ENCODE measurements around the gene PRR5.
A peak's percentile ranks its signal among the peaks of the same experiment; 100 is the strongest.

Gene PRR5

DNA sequence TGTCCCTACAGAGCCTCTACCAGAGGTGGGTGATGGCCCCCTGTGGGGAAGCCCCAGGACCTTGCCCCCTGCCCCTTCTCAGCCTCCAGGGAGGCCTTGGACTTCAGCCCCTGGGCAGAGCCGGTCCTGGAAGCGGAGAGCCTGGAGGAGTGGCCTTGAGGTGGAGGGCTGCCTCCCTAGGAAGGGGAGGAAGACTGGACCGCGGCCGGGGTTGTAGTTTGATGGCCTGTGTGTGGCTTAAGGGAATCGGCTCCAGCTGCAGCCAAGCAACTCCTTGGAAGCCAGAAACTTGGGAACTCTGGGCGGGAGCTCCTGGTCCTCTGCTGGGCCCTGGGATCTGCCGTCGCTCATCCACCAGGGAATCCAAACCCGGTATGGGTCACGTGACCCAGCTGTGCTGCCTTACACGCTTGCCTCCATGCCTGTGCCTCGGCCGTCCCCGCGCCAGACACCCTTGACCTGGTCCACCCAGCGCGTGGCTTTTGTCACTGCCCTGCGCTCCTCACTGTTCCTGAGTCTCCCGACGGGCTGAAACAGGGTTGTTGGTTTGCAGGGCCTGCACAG lies 26.8 kb downstream of the PRR5 start:
- DNase-seq (ENCODE audit: low read depth): no peak
- TF ChIP-seq, protein P1, sequence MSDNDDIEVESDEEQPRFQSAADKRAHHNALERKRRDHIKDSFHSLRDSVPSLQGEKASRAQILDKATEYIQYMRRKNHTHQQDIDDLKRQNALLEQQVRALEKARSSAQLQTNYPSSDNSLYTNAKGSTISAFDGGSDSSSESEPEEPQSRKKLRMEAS (IDR thresholded peaks at IDR 0.05; ENCODE audit: low read depth, low read length): no peak
- TF ChIP-seq, protein P2, sequence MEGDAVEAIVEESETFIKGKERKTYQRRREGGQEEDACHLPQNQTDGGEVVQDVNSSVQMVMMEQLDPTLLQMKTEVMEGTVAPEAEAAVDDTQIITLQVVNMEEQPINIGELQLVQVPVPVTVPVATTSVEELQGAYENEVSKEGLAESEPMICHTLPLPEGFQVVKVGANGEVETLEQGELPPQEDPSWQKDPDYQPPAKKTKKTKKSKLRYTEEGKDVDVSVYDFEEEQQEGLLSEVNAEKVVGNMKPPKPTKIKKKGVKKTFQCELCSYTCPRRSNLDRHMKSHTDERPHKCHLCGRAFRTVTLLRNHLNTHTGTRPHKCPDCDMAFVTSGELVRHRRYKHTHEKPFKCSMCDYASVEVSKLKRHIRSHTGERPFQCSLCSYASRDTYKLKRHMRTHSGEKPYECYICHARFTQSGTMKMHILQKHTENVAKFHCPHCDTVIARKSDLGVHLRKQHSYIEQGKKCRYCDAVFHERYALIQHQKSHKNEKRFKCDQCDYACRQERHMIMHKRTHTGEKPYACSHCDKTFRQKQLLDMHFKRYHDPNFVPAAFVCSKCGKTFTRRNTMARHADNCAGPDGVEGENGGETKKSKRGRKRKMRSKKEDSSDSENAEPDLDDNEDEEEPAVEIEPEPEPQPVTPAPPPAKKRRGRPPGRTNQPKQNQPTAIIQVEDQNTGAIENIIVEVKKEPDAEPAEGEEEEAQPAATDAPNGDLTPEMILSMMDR (IDR thresholded peaks at IDR 0.05; ENCODE audit: low read depth, low read length): no peak
- H3K4me3 ChIP-seq (ENCODE audit: low read depth, low read length): no peak overlapping the region

DNA sequence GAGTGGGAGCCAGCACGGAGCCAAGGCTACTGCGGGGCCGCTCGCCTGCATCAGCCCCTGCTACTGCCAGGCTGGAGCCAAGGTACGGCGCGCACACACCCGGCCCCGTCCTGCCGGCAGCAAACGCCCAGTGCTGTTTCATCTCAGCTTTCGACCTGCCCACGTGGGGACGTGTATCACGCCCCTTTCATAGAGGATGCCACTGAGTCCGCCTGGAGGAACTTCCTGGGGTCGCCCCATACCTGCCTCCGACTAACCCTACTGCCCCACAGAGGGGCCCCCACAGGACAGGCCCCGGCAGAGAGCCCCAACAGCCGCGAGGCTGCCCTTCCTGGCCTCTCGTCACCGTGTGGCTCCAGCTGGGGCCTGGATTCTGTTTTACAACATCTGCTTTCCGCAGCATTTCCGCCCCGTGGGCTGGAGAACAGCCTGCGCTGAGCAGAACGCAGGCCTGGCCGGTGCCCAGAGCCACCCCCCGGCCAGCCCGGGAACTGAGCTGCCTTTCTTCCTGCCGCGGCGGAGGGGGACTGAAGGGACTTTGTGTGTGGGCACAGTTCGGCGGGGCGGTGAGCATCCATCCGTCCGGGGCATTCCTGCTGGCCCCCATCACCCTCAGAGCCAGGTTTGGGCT lies 27.5 kb downstream of the PRR5 start:
- H3K4me3 ChIP-seq (ENCODE audit: low read depth, low read length): no peak overlapping the region
- TF ChIP-seq MYC (IDR thresholded peaks at IDR 0.05; ENCODE audit: low read depth, low read length): no peak
- TF ChIP-seq, protein P1 (IDR thresholded peaks at IDR 0.05; ENCODE audit: low read depth, low read length): no peak
- TF ChIP-seq, protein P2 (IDR thresholded peaks at IDR 0.05; ENCODE audit: low read depth, low read length): peak; percentile 31
- peak; percentile 81 for DNase-seq (ENCODE audit: low read depth)

DNA sequence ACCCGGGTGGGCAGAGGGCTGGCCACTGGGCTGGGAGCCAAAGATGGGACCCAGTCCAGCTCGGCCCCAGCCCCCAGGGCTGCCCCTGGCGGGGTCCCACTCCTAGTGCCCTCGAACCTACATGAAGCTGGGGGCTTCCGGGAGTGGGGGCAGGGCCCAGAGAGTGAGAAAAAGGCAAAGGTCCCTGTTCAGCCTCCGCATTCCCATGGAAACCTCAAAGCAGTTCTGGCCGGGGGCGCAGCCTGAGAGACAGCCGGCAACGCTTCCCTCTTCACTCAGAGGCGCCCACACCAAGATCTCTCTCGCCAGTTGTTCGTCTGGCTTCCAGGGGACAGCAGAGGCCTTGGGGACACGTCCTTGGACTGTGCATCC lies 28.0 kb downstream of the PRR5 start:
- TF ChIP-seq MYC (IDR thresholded peaks at IDR 0.05; ENCODE audit: low read depth, low read length): no peak
- TF ChIP-seq, protein P2 (IDR thresholded peaks at IDR 0.05; ENCODE audit: low read depth, low read length): no peak
- TF ChIP-seq, protein P1 (IDR thresholded peaks at IDR 0.05; ENCODE audit: low read depth, low read length): no peak
- no peak for TF ChIP-seq POLR2A (IDR thresholded peaks at IDR 0.05; ENCODE audit: extremely low read depth, insufficient read length)

DNA sequence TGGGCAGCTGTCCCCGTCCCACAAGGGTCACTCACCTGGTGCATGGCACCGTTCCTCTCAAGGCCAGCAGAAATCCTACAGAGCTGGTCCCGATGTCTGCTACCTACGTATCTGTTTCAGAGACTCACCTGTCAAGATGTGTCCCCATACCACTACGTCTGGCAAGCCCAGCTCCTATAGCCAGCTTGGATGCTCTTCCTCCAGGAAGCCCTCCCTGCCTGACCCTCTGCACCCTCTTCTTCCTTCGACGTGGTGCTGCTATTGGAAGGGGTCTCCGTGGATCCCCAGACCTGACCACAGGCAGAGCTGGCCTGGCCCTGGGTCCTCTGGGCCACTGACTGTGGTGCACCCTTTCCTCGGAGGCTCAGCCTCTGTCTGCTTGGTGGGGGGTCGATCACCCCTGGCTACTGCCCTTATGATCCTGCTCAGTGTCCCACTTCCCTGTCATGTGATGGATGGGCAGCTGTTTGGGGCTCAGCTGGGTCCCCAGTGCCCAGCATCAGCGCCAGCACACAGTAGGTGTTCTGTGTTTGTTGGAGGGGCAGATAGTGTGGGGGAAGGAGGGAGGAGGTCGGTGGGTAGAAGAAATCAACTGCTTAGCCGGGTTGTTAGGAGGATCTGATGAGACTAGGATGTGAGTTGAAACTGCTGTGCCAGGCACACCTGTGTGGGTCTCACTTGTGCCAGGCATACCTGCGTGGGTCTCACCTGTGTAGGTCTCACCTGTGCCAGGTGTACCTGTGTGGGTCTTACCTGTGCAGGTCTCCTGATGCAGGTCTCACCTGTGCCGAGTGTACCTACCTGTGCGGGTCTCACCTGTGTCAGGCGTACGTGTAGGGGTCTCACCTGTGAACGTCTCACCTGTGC lies 28.7 kb downstream of the PRR5 start:
- no peak overlapping the region for H3K4me3 ChIP-seq (ENCODE audit: low read depth, low read length)
- TF ChIP-seq, protein P1 (IDR thresholded peaks at IDR 0.05; ENCODE audit: low read depth, low read length): no peak
- TF ChIP-seq, protein P2 (IDR thresholded peaks at IDR 0.05; ENCODE audit: low read depth, low read length): no peak
- TF ChIP-seq MYC (IDR thresholded peaks at IDR 0.05; ENCODE audit: low read depth, low read length): no peak
- TF ChIP-seq POLR2A (IDR thresholded peaks at IDR 0.05; ENCODE audit: extremely low read depth, insufficient read length): no peak
- DNase-seq (ENCODE audit: low read depth): no peak

More for the DNA sequence above, 28.0 kb downstream of the PRR5 start:
- no peak for DNase-seq (ENCODE audit: low read depth)
- no peak overlapping the region for H3K4me3 ChIP-seq (ENCODE audit: low read depth, low read length)

DNA sequence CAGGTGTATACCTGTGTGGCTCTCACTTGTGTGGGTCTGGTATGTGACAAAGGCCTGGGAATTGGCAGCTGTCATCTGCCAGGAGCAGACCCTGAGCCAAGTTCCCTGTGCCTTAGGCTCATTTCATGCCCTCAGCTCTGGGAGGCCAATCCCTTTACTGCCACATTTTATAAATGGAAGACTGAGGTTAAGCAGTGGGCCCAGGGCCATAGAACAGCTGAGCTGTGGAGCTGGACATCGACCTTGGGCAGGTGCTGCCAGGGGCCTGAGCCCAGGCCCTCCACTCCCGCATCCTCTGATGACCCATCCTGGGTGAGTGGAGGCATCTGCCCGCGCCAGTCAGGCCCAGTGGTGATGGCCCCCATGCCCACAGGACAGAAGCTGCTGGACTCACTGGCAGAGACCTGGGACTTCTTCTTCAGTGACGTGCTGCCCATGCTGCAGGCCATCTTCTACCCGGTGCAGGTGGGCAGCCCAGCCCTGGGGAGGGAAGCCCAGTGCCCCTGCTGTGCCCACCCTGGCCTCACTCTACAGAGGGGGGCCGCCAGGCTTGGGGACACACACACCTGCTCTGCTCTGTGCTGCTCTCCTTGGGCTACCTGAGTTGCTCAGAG lies 29.5 kb downstream of the PRR5 start:
- H3K4me3 ChIP-seq (ENCODE audit: low read depth, low read length): no peak overlapping the region
- no peak for DNase-seq (ENCODE audit: low read depth)
- TF ChIP-seq POLR2A (IDR thresholded peaks at IDR 0.05; ENCODE audit: extremely low read depth, insufficient read length): no peak
- TF ChIP-seq, protein P1 (IDR thresholded peaks at IDR 0.05; ENCODE audit: low read depth, low read length): no peak
- TF ChIP-seq, protein P2 (IDR thresholded peaks at IDR 0.05; ENCODE audit: low read depth, low read length): no peak
- TF ChIP-seq MYC (IDR thresholded peaks at IDR 0.05; ENCODE audit: low read depth, low read length): no peak
